Measurements from ENCODE around the gene MPPED1. TPM values are rescaled to one million over a fixed set of nuclear protein-coding genes. Genes with fewer than 3 reads are reported as not detected.

The MPPED1 gene
- total and polyA plus RNA-seq, 4 donors, result 0.89 to 6.5 (median 4.1) TPM

- H3K9ac ChIP-seq (ENCODE audit: low read depth in 1 of 2, low read length in 2 of 2), result no peak overlapping the region
- peaks cover 4 to 19% (median 12%) of the 10 kb centered on the region in 4 donors for H3K4me1 ChIP-seq (ENCODE audit: control insufficient read depth in 4 of 4, insufficient read depth in 4 of 4, low read length in 3 of 4)
- H3K27ac ChIP-seq (ENCODE audit: low read depth in 1 of 2, low read length in 2 of 2), result no peak overlapping the region
- H3K4me3 ChIP-seq (ENCODE audit: low read depth in 1 of 3, low read length in 3 of 3), result no peak overlapping the region
- no peak for DNase-seq (ENCODE audit: low spot score)
- no peak for TF ChIP-seq GABPA (IDR thresholded peaks at IDR 0.05 in 1 of 2, conservative IDR thresholded peaks at IDR 0.05 in 1 of 2)
- TF ChIP-seq HNF4A (conservative IDR thresholded peaks at IDR 0.05), result peak in 1 of 2 donors; percentile 17
- TF ChIP-seq HNF4G (IDR thresholded peaks at IDR 0.05), result no peak
- TF ChIP-seq JUND (IDR thresholded peaks at IDR 0.05), result no peak
- no peak for TF ChIP-seq ATF3 (IDR thresholded peaks at IDR 0.05)
- no peaks in the 10 kb centered on the region for H3K36me3 ChIP-seq (ENCODE audit: control insufficient read depth in 4 of 4, insufficient read depth in 3 of 4, low read depth in 1 of 4, low read length in 3 of 4)
- no peaks in the 10 kb centered on the region for H3K9me3 ChIP-seq (ENCODE audit: control insufficient read depth in 4 of 4, low read length in 3 of 4)
- 42% methylated on average over 26 of the region's 26 CpGs for WGBS
- H3K27me3 ChIP-seq (ENCODE audit: control insufficient read depth in 4 of 4, insufficient read depth in 4 of 4, low read length in 3 of 4), result peaks cover 0 to 3% (median 0%) of the 10 kb centered on the region in 4 donors
Measured at GRCh38 chr22:43412808-43413795, 1.3 kb downstream of the MPPED1 start.

- Histone ChIP-seq H3K36me3 (ENCODE audit: control insufficient read depth in 4 of 4, insufficient read depth in 3 of 4, low read depth in 1 of 4, low read length in 3 of 4) (no peaks in the 10 kb centered on the region), H3K9me3 (ENCODE audit: control insufficient read depth in 4 of 4, low read length in 3 of 4) (no peaks in the 10 kb centered on the region)
Measured at GRCh38 chr22:43413826-43414225, 2.0 kb downstream of the MPPED1 start.

More at GRCh38 chr22:43413826-43414225, 2.0 kb downstream of the MPPED1 start:
- WGBS, result 93% methylated on average over 11 of the region's 11 CpGs
- Histone ChIP-seq H3K27ac (ENCODE audit: low read depth in 1 of 2, low read length in 2 of 2) (no peak overlapping the region), H3K4me3 (ENCODE audit: low read depth in 1 of 3, low read length in 3 of 3) (no peak overlapping the region), H3K4me1 (ENCODE audit: control insufficient read depth in 4 of 4, insufficient read depth in 4 of 4, low read length in 3 of 4) (peaks cover 4 to 14% (median 8%) of the 10 kb centered on the region in 4 donors), H3K9ac (ENCODE audit: low read depth in 1 of 2, low read length in 2 of 2) (no peak overlapping the region), H3K27me3 (ENCODE audit: control insufficient read depth in 4 of 4, insufficient read depth in 4 of 4, low read length in 3 of 4) (peaks cover 0 to 3% (median 0%) of the 10 kb centered on the region in 4 donors)
- no peak for DNase-seq (ENCODE audit: low spot score)
- TF ChIP-seq EGR1 (IDR thresholded peaks at IDR 0.05; ENCODE audit: low read depth in 2 of 2) (no peak), HNF4A (conservative IDR thresholded peaks at IDR 0.05) (no peak), SP1 (IDR thresholded peaks at IDR 0.05) (no peak), ZBTB33 (IDR thresholded peaks at IDR 0.05) (no peak), NR2F2 (IDR thresholded peaks at IDR 0.05) (no peak), TAF1 (conservative IDR thresholded peaks at IDR 0.05) (no peak), REST (IDR thresholded peaks at IDR 0.05) (no peak), RAD21 (IDR thresholded peaks at IDR 0.05) (no peak), RXRA (IDR thresholded peaks at IDR 0.05) (no peak)

All from liver (tissue), 9 donors.